Loucy (cell line): Measurements from ENCODE around the gene ARMC5.

Source experiments
- EZH2phosphoT487 ChIP-seq: fragments of 200-600 bp; IDR thresholded peaks from 2 replicates; pipeline ENCODE4 v1.6.1; 2018; ENCODE audit warnings: antibody characterized with exemption, mild to moderate bottlenecking, moderate library complexity, borderline replicate concordance
- TF ChIP-seq, protein P1 (sequence below): fragments of 200-600 bp; sonication (generic); conservative IDR thresholded peaks from 2 replicates; pipeline ENCODE4 v1.5.1; 2014; ENCODE audit warnings: mild to moderate bottlenecking, antibody characterized with exemption, low read length

DNA sequence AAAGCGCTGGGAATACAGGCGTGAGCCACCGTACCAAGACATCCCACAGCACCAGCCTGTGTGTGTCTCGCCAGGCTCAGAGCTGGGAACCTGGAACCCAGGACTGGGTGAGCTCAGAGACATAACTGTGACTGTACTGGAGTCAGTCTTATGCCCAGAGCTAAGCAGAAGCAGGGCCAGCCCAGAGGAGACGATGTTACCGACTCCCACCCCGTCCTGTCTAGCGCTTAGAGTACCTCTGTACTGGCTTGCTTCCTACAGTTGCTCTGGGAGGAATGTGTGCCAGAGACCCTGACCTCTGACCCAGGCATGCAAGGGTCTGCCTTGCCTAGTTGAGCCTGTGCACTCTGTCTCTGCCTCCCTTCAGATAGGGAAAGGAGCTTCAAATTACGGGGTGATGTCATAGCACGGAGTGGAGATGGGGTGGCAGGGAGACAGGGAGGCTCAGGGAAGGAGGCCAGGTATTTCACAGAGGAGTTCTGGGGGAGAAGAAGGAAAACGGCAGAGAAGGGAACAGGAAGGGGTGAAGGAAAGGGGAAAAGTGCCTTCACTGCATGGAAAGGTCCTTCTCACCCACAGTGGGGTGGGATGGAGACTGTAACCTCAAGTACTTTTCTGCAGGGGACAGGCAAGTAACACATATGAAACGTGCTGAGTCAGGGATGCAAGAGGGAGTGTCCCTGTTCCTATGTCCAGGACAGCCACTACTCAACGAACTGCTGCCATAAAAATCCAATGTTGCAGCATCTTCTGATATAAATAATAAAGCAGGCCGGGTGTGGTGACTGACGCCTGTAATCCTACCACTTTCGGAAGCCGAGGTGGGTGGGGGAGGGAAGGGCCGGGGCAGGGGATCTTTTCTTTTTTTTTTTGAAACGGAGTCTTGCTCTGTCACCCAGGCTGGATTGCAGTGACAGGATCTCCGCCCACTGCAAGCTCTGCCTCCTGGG, 5.8 kb upstream of the ARMC5 start:
- TF ChIP-seq, protein P1, sequence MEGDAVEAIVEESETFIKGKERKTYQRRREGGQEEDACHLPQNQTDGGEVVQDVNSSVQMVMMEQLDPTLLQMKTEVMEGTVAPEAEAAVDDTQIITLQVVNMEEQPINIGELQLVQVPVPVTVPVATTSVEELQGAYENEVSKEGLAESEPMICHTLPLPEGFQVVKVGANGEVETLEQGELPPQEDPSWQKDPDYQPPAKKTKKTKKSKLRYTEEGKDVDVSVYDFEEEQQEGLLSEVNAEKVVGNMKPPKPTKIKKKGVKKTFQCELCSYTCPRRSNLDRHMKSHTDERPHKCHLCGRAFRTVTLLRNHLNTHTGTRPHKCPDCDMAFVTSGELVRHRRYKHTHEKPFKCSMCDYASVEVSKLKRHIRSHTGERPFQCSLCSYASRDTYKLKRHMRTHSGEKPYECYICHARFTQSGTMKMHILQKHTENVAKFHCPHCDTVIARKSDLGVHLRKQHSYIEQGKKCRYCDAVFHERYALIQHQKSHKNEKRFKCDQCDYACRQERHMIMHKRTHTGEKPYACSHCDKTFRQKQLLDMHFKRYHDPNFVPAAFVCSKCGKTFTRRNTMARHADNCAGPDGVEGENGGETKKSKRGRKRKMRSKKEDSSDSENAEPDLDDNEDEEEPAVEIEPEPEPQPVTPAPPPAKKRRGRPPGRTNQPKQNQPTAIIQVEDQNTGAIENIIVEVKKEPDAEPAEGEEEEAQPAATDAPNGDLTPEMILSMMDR = no peak
- no peak for TF ChIP-seq EZH2phosphoT487
